K562 (cell line): Measurements from ENCODE around the gene LIAS. TPM values are rescaled to one million over a fixed set of nuclear protein-coding genes. Genes with fewer than 3 reads are reported as not detected.
A peak's percentile ranks its signal among the peaks of the same experiment; 100 is the strongest.

Experiments
- ARNT ChIP-seq, 2 experiments: fragments of 450-650 bp; IDR thresholded peaks; 2 replicates each; pipeline ENCODE4 v1.6.1; 2016; ENCODE audit warnings: mild to moderate bottlenecking in 1 of 2
- BRF1 ChIP-seq: IDR thresholded peaks from 3 replicates; pipeline ENCODE4 v1.6.1; 2011; ENCODE audit warnings: borderline replicate concordance, mild to moderate bottlenecking; ENCODE audit not compliant: insufficient read length; ENCODE audit errors: extremely low read depth
- CBFA2T3 ChIP-seq: fragments of 450-650 bp; IDR thresholded peaks from 2 replicates; pipeline ENCODE4 v1.6.1; 2017
- DIDO1 ChIP-seq: fragments of 450-650 bp; IDR thresholded peaks from 2 replicates; pipeline ENCODE4 v1.6.1; 2016; ENCODE audit warnings: low read depth, missing biosample characterization, missing genetic modification characterization
- DNMT1 ChIP-seq: fragments of 450-650 bp; IDR thresholded peaks from 2 replicates; pipeline ENCODE4 v1.6.1; 2016; ENCODE audit warnings: antibody characterized with exemption, mild to moderate bottlenecking
- E2F3 ChIP-seq: fragments of 250-450 bp; sonication (Bioruptor Pico); IDR thresholded peaks from 2 replicates; pipeline ENCODE4 v1.4.0; 2020; ENCODE audit warnings: mild to moderate bottlenecking
- ELF2 ChIP-seq: fragments of 250-450 bp; sonication (Bioruptor Pico); IDR thresholded peaks from 2 replicates; pipeline ENCODE4 v1.5.0; 2021; ENCODE audit warnings: mild to moderate bottlenecking
- FOXM1 ChIP-seq, 2 experiments: fragments of 450-650 bp in 1 of 2; sonication (generic) in 1 of 2; formaldehyde crosslinking in 1 of 2; IDR thresholded peaks; 2 replicates each; pipeline versions ENCODE4 v1.6.1 to v1.9.0; 2017 to 2022; ENCODE audit warnings: low read depth in 2 of 2, mild to moderate bottlenecking in 2 of 2, missing genetic modification reagents in 1 of 2, moderate library complexity in 1 of 2
- HNRNPLL ChIP-seq: fragments of 200-400 bp; formaldehyde crosslinking; IDR thresholded peaks from 2 replicates; pipeline ENCODE4 v1.6.1; 2017; ENCODE audit warnings: low read length, low read depth, mild to moderate bottlenecking; ENCODE audit not compliant: poor library complexity, severe bottlenecking
- HSF4 ChIP-seq: fragments of 250-450 bp; sonication (Bioruptor Pico); IDR thresholded peaks from 2 replicates; pipeline ENCODE4 v2.1.2; 2022; ENCODE audit warnings: mild to moderate bottlenecking, moderate library complexity, borderline replicate concordance
- KDM2B ChIP-seq: fragments of 250-450 bp; sonication (Bioruptor Pico); IDR thresholded peaks from 2 replicates; pipeline ENCODE4 v1.8.0; 2021; ENCODE audit warnings: mild to moderate bottlenecking, moderate library complexity
- KLF10 ChIP-seq: fragments of 250-450 bp; sonication (Bioruptor Pico); IDR thresholded peaks from 2 replicates; pipeline ENCODE4 v1.6.1; 2021; ENCODE audit warnings: matching md5 sums
- LARP7 ChIP-seq: fragments of 450-650 bp; IDR thresholded peaks from 2 replicates; pipeline ENCODE4 v1.6.1; 2016
- MAZ ChIP-seq, 2 experiments: fragments of 450-650 bp in 1 of 2; sonication (generic) in 1 of 2; formaldehyde crosslinking; IDR thresholded peaks in 1 of 2; conservative IDR thresholded peaks in 1 of 2; 2 replicates each; pipeline versions ENCODE4 v1.4.0 to v1.5.0; 2020; ENCODE audit warnings: mild to moderate bottlenecking in 1 of 2, missing genetic modification reagents in 1 of 2
- POLR2H ChIP-seq: IDR thresholded peaks from 2 replicates; pipeline ENCODE4 v1.6.1; 2016; ENCODE audit warnings: missing genetic modification characterization, low read depth, mild to moderate bottlenecking, control low read depth, missing compliant biosample characterization, moderate library complexity
- POLR3G ChIP-seq: IDR thresholded peaks from 2 replicates; pipeline ENCODE4 v1.6.1; 2011; ENCODE audit not compliant: insufficient read length, insufficient replicate concordance; ENCODE audit errors: extremely low read depth
- PRMT5 ChIP-seq: sonication (generic); formaldehyde crosslinking; IDR thresholded peaks from 2 replicates; pipeline ENCODE4 v1.5.0; 2020; ENCODE audit warnings: missing genetic modification reagents
- RBM14 ChIP-seq: fragments of 200-400 bp; formaldehyde crosslinking; IDR thresholded peaks from 2 replicates; pipeline ENCODE4 v1.6.1; 2018; ENCODE audit warnings: low read depth, mild to moderate bottlenecking, low read length, moderate library complexity, borderline replicate concordance; ENCODE audit not compliant: insufficient read depth
- SMARCE1 ChIP-seq: fragments of 450-650 bp; IDR thresholded peaks from 2 replicates; pipeline ENCODE4 v1.7.1; 2016; ENCODE audit warnings: mild to moderate bottlenecking
- VEZF1 ChIP-seq: fragments of 200-800 bp; sonication (Bioruptor generic); IDR thresholded peaks from 2 replicates; pipeline ENCODE4 v1.6.1; 2017; ENCODE audit warnings: missing genetic modification characterization, missing compliant biosample characterization
- ZFP36 ChIP-seq: fragments of 150-350 bp; IDR thresholded peaks from 2 replicates; pipeline ENCODE4 v1.6.1; 2018; ENCODE audit warnings: low read length, low read depth; ENCODE audit not compliant: partially characterized antibody
- ZNF175 ChIP-seq: fragments of 200-800 bp; sonication (Bioruptor generic); IDR thresholded peaks from 2 replicates; pipeline ENCODE4 v1.6.1; 2016; ENCODE audit warnings: low read depth, mild to moderate bottlenecking, missing genetic modification characterization, missing compliant biosample characterization
- ZZZ3 ChIP-seq: fragments of 450-650 bp; IDR thresholded peaks from 2 replicates; pipeline ENCODE4 v1.6.1; 2016; ENCODE audit warnings: antibody characterized with exemption, mild to moderate bottlenecking, moderate library complexity
- polyA plus RNA-seq, 8 experiments: library from polyadenylated mRNA; depleted of rRNA in 4 of 8; stranded (reverse) in 5 of 8; unstranded in 3 of 8; fragments of >200 nt; fragmentation: Nextera tagmentation in 2 of 8; fragmentation: Illumina TruSeq in 1 of 8; extraction: Ambion mirVana in 2 of 8; extraction: Trizol in 1 of 8; gene quantifications; 2 replicates each; pipeline versions ENCODE4 v1.2.1 to v1.2.3, GENCODE V29; 2011 to 2014; ENCODE audit warnings: inconsistent platforms in 1 of 8, missing spikeins in 1 of 8
- total RNA-seq, 7 experiments: library from RNA; depleted of rRNA in 6 of 7; stranded (reverse); fragments of >200 nt in 6 of 7; fragmentation: Illumina TruSeq in 2 of 7; extraction: Trizol in 2 of 7; gene quantifications; 2 replicates each; pipeline versions ENCODE4 v1.2.1 to v1.2.3, GENCODE V29; 2011 to 2021; ENCODE audit warnings: low replicate concordance in 1 of 7
- TF ChIP-seq, protein P1 (sequence below): fragments of 200-800 bp; sonication (Bioruptor generic); IDR thresholded peaks from 2 replicates; pipeline ENCODE4 v1.6.1; 2016; ENCODE audit warnings: missing genetic modification characterization, missing compliant biosample characterization

Gene LIAS
- total and polyA plus RNA-seq, 9 of the 15 experiments (the other 6 are each of a cell fraction or from before 2014, with no cell fraction given) = 21.9 to 57.1 (median 42.1) TPM

- TF ChIP-seq, protein P1, sequence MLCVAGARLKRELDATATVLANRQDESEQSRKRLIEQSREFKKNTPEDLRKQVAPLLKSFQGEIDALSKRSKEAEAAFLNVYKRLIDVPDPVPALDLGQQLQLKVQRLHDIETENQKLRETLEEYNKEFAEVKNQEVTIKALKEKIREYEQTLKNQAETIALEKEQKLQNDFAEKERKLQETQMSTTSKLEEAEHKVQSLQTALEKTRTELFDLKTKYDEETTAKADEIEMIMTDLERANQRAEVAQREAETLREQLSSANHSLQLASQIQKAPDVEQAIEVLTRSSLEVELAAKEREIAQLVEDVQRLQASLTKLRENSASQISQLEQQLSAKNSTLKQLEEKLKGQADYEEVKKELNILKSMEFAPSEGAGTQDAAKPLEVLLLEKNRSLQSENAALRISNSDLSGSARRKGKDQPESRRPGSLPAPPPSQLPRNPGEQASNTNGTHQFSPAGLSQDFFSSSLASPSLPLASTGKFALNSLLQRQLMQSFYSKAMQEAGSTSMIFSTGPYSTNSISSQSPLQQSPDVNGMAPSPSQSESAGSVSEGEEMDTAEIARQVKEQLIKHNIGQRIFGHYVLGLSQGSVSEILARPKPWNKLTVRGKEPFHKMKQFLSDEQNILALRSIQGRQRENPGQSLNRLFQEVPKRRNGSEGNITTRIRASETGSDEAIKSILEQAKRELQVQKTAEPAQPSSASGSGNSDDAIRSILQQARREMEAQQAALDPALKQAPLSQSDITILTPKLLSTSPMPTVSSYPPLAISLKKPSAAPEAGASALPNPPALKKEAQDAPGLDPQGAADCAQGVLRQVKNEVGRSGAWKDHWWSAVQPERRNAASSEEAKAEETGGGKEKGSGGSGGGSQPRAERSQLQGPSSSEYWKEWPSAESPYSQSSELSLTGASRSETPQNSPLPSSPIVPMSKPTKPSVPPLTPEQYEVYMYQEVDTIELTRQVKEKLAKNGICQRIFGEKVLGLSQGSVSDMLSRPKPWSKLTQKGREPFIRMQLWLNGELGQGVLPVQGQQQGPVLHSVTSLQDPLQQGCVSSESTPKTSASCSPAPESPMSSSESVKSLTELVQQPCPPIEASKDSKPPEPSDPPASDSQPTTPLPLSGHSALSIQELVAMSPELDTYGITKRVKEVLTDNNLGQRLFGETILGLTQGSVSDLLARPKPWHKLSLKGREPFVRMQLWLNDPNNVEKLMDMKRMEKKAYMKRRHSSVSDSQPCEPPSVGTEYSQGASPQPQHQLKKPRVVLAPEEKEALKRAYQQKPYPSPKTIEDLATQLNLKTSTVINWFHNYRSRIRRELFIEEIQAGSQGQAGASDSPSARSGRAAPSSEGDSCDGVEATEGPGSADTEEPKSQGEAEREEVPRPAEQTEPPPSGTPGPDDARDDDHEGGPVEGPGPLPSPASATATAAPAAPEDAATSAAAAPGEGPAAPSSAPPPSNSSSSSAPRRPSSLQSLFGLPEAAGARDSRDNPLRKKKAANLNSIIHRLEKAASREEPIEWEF = peak; percentile 44; the same call in 1 of the 2 replicates
- TF ChIP-seq POLR3G (no peak), FOXM1 (IDR thresholded peaks at IDR 0.05; ENCODE audit: low read depth) (0 out of 2 replicates have a peak, but pooled peaks have one; percentile 24), FOXM1 (CRISPR knock-in tag; IDR thresholded peaks at IDR 0.05; ENCODE audit: low read depth) (no peak), ARNT (IDR thresholded peaks at IDR 0.05) (no peak), KLF10 (CRISPR knock-in tag) (no peak), ZFP36 (no peak), PRMT5 (CRISPR knock-in tag) (no peak), MAZ (CRISPR knock-in tag; conservative IDR thresholded peaks at IDR 0.05 in 1 of 2, IDR thresholded peaks at IDR 0.05 in 1 of 2) (no peak), BRF1 (no peak), ZZZ3 (no peak), LARP7 (no peak), SMARCE1 (no peak), KDM2B (CRISPR knock-in tag) (no peak), ZNF175 (CRISPR knock-in tag) (peak; percentile 65; the same call in 1 of the 2 replicates), CBFA2T3 (no peak), DIDO1 (tag) (no peak), RBM14 (no peak), ELF2 (no peak), E2F3 (CRISPR knock-in tag) (no peak), DNMT1 (no peak), VEZF1 (no peak; the same call in 1 of the 2 replicates), HSF4 (no peak), POLR2H (tag) (peak; percentile 55; the same call in 1 of the 2 replicates), HNRNPLL (no peak)
Observed at GRCh38 chr4:39464886-39465501, 6.1 kb downstream of the LIAS start (continued).
